ENCODE data around the gene KNCN.

DNA sequence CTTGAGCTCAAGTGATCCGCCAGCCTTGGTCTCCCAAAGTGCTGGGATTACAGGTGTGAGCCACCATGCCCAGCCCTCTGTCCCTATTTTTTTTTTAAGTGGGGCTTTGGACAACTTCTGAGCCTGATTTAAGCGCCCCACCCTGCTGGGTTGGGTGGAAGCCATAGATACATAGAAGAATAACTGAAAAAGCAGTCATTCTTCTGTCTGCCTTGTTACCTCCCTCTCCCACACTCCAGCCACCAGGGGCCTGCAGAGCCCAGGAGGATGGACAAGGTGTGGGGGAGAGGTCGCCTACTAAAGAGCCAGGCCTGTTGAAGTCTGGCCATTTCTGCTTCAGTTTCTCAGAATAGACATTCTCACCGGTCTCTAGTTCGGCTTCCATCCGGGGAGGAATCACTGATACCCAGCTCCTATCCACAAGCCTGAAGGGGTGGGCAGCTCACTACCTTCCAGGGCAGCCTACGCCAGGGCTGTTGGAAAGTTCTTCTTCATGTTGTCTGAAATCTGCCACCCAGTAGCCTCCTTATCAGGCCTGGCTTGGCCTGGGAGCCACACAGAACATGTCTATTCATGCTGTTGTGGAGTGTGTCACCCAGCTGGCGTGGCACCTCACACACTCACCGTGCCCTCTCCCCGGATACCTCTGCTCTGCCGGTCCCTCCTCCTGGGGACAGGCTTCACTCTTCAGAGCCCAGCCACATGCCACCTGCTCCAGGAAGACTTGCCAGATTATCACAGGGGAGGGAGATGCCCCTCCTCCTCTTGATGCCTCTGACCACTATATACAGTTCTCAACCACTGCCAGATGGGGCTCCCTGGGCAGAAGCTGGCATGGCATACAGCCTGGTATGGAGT, 27.7 kb downstream of the KNCN start:
- TF ChIP-seq USF1 (IDR thresholded peaks at IDR 0.05): no peak
- TF ChIP-seq, protein P1, sequence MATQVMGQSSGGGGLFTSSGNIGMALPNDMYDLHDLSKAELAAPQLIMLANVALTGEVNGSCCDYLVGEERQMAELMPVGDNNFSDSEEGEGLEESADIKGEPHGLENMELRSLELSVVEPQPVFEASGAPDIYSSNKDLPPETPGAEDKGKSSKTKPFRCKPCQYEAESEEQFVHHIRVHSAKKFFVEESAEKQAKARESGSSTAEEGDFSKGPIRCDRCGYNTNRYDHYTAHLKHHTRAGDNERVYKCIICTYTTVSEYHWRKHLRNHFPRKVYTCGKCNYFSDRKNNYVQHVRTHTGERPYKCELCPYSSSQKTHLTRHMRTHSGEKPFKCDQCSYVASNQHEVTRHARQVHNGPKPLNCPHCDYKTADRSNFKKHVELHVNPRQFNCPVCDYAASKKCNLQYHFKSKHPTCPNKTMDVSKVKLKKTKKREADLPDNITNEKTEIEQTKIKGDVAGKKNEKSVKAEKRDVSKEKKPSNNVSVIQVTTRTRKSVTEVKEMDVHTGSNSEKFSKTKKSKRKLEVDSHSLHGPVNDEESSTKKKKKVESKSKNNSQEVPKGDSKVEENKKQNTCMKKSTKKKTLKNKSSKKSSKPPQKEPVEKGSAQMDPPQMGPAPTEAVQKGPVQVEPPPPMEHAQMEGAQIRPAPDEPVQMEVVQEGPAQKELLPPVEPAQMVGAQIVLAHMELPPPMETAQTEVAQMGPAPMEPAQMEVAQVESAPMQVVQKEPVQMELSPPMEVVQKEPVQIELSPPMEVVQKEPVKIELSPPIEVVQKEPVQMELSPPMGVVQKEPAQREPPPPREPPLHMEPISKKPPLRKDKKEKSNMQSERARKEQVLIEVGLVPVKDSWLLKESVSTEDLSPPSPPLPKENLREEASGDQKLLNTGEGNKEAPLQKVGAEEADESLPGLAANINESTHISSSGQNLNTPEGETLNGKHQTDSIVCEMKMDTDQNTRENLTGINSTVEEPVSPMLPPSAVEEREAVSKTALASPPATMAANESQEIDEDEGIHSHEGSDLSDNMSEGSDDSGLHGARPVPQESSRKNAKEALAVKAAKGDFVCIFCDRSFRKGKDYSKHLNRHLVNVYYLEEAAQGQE (IDR thresholded peaks at IDR 0.05; ENCODE audit: low read depth): no peak
- no peak for TF ChIP-seq EP300 (IDR thresholded peaks at IDR 0.05; ENCODE audit: borderline replicate concordance)
- no peak for TF ChIP-seq EGR1 (IDR thresholded peaks at IDR 0.05)
- no peak for TF ChIP-seq RAD21 (IDR thresholded peaks at IDR 0.05; ENCODE audit: low read depth)
- no peak for TF ChIP-seq YY1 (IDR thresholded peaks at IDR 0.05; ENCODE audit: low read depth)
- no peak for TF ChIP-seq TCF12 (IDR thresholded peaks at IDR 0.05; ENCODE audit: low read depth)
- peak; percentile 42; the same call in 1 of the 2 replicates for TF ChIP-seq MAX (IDR thresholded peaks at IDR 0.05)
- TF ChIP-seq CEBPB (IDR thresholded peaks at IDR 0.05): no peak
- TF ChIP-seq TEAD4 (IDR thresholded peaks at IDR 0.05): no peak
